WERI-Rb-1 (cell line): ENCODE data around the gene CASQ2.

ENCODE experiments used
- DNase-seq: peaks from one replicate; pipeline ENCODE4 v3.0.0-alpha.2; 2020
- H3K27ac ChIP-seq: fragments of 250-450 bp; sonication (Bioruptor Pico); 2 replicates; pipeline ENCODE4 v1.5.1; 2020; ENCODE audit warnings: mild to moderate bottlenecking, moderate library complexity
- H3K27me3 ChIP-seq: fragments of 250-450 bp; sonication (Bioruptor Pico); 2 replicates; pipeline ENCODE4 v1.5.1; 2021; ENCODE audit warnings: mild to moderate bottlenecking, low read depth, moderate library complexity; ENCODE audit not compliant: insufficient read depth, severe bottlenecking
- H3K36me3 ChIP-seq: fragments of 250-450 bp; sonication (Bioruptor Pico); 2 replicates; pipeline ENCODE4 v1.5.1; 2020; ENCODE audit warnings: mild to moderate bottlenecking, moderate library complexity
- H3K4me3 ChIP-seq: 2 replicates; pipeline ENCODE4 v1.5.1; 2011; ENCODE audit warnings: low read depth, mild to moderate bottlenecking, control low read depth, low read length
- H3K9me3 ChIP-seq: fragments of 250-450 bp; sonication (Bioruptor Pico); 2 replicates; pipeline ENCODE4 v1.5.1; 2021; ENCODE audit warnings: mild to moderate bottlenecking, moderate library complexity; ENCODE audit not compliant: severe bottlenecking
- TF ChIP-seq, protein P1 (sequence below): IDR thresholded peaks from 2 replicates; pipeline ENCODE4 v1.5.1; 2011; ENCODE audit warnings: low read depth, mild to moderate bottlenecking, control low read depth, inconsistent platforms, low read length

Gene CASQ2

DNA sequence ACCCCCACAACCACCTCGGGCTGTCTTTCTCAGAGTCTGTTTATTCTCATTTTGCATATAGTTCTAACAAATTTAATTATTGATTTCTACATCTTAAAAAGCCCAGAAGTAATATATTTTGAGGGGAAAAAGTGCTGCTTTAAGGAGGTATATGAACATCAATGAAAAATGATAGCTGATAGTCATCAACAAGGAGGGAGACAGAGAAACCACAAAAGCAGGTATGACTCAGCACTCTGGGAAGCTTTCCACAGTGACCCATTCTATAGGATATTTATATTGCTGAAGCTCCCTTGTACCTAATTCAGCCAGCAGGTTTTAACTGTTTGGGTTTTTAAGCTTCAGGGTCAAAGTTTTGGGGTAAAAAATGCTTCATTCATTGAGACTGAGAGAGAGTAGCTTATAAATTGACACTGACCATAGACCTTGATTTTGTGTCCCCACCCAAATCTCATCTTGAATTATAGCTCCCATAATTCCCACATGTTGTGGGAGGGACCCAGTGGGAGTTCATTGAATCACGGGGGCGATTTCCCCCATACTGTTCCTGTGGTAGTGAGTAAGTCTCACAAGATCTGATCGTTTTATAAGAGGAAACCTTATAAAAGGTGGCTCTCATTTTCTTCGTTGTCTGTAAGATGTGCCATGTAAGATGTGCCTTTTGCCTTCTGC lies 99.4 kb downstream of the CASQ2 start:
- Histone ChIP-seq H3K36me3 (no peaks in the 10 kb centered on the region), H3K27me3 (no peaks in the 10 kb centered on the region), H3K4me3 (no peak overlapping the region), H3K27ac (no peak overlapping the region), H3K9me3 (no peaks in the 10 kb centered on the region)
- DNase-seq, result no peak
- TF ChIP-seq, protein P1, sequence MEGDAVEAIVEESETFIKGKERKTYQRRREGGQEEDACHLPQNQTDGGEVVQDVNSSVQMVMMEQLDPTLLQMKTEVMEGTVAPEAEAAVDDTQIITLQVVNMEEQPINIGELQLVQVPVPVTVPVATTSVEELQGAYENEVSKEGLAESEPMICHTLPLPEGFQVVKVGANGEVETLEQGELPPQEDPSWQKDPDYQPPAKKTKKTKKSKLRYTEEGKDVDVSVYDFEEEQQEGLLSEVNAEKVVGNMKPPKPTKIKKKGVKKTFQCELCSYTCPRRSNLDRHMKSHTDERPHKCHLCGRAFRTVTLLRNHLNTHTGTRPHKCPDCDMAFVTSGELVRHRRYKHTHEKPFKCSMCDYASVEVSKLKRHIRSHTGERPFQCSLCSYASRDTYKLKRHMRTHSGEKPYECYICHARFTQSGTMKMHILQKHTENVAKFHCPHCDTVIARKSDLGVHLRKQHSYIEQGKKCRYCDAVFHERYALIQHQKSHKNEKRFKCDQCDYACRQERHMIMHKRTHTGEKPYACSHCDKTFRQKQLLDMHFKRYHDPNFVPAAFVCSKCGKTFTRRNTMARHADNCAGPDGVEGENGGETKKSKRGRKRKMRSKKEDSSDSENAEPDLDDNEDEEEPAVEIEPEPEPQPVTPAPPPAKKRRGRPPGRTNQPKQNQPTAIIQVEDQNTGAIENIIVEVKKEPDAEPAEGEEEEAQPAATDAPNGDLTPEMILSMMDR, result no peak

DNA sequence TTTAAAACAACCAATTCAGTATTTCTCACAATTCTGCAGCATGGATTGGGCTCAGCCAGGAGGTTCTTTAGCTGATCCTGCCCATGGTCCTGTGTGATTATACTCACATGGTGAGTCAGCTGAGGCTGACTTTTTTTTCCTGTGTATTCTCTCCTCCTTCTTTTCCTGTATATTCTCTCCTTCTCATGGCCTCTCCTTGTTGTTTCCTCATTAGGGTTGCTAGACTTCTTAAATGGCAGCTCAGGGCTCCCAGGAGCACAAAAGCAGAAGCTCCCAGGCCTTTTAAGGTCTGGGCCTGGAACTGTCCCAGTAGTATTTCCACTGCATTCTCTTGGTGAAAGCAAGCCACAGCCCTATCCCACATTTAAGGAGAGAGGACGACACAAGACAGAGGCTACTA lies 99.9 kb downstream of the CASQ2 start:
- no peak for DNase-seq
- no peak overlapping the region for H3K4me3 ChIP-seq
- TF ChIP-seq, protein P1, result no peak
- H3K36me3 ChIP-seq, result no peaks in the 10 kb centered on the region
- no peak overlapping the region for H3K27ac ChIP-seq
- H3K27me3 ChIP-seq, result no peaks in the 10 kb centered on the region
- no peaks in the 10 kb centered on the region for H3K9me3 ChIP-seq

DNA sequence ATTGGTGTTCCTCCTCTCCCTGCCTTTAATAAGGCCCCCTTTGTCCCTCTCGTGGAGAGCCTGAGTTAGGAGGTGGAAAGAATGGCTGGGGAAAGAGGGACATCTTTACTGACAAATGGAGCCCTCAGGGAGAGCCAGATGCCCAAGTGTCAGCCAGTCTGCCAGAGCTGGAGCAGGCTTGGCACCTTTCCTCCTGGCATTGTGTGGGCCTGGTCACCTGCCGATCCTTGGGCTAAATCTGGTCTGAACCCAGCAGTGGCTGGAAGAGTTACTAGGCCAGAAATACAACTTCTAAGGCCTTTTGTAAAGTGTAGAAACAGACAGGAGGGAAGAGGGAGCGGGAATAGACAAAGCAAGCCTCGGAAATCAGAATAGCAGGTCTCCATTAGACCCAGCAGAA lies 101.8 kb downstream of the CASQ2 start:
- H3K36me3 ChIP-seq, result no peaks in the 10 kb centered on the region
- H3K27ac ChIP-seq, result no peak overlapping the region

DNA sequence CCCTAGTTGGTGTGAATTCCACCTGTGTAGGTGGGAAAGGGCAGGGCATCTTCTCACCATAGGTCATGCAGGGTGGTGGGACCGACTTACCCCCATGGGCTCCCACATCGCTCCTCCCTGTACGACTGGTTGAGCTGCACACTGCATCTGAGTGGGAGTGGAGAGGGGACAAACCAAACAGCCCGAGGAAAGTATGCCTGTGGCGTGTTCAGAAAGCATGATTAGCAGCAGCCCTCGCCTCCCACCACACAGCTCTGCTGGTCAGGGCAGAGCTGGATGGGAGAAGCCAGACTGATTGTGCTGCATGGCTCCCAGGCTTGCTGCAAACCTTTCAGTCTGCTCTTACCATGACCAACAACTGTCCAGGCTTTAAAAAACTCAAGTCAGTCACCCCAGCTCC lies 102.3 kb downstream of the CASQ2 start:
- Histone ChIP-seq H3K4me3 (no peak overlapping the region), H3K9me3 (no peaks in the 10 kb centered on the region), H3K27me3 (no peaks in the 10 kb centered on the region), H3K27ac (no peak overlapping the region), H3K36me3 (no peaks in the 10 kb centered on the region)
- TF ChIP-seq, protein P1, result no peak
- DNase-seq, result no peak

More for the DNA sequence above, 101.8 kb downstream of the CASQ2 start:
- no peaks in the 10 kb centered on the region for H3K27me3 ChIP-seq
- TF ChIP-seq, protein P1, result no peak
- H3K4me3 ChIP-seq, result no peak overlapping the region
- no peak for DNase-seq
- H3K9me3 ChIP-seq, result no peaks in the 10 kb centered on the region

DNA sequence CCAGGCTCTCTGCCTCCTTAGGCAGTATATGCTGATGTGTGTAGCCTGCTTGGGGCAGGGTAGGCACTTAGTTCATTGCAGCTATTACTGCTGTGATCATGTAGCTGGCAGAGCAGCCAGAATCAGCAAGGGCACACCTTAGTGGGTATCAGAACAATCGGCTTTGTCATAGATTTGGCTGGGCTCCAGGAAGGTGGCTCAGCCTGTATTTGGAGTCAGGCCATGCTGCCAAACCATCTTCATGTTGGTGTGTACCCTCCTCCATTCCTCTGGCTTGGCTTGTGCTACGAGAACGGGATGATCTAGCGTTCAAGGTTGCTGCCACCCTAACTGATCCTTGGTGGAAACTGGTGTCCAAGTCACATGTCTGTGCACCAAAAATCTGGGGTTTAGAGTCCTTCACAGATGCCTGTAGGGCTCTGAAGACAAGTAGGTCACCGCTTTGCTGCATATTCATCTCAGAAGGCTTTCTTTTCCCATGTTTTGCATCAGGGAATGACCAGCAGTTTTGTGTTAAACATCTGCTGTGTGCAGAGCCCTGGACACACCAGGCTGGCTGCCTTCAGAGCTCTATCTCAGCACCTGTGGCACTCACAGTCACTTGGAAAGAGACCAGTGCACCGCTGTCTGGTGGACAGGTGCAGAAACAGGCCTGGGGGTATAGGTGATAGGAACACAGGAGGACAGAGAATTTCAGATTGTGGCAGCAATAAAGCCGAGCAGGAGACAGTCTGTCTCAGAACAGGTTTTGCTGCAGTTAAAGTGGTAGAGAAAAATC lies 103.0 kb downstream of the CASQ2 start:
- Histone ChIP-seq H3K9me3 (no peaks in the 10 kb centered on the region), H3K27me3 (no peaks in the 10 kb centered on the region), H3K4me3 (no peak overlapping the region), H3K36me3 (no peaks in the 10 kb centered on the region), H3K27ac (no peak overlapping the region)
- TF ChIP-seq, protein P1, result no peak
- no peak for DNase-seq

DNA sequence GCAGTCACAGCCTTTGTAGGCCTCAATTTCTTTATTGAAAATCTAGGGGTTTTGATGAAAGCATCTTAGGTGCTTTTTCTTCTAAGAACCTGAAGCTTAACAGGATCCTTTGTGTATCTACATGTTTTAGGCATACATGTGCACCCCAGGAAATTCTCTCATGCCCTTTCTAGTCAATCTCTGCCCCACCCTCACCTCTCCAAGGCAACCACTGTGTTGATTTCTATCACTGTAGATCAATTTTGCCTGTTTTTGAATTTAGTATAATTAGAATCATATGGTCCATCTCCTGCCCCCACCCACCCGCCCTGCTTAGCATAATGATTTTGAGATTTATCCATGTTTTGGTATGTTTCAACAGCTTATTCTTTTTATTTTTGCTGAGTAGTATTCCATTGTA lies 107.4 kb downstream of the CASQ2 start:
- H3K36me3 ChIP-seq, result no peaks in the 10 kb centered on the region
- no peak overlapping the region for H3K27ac ChIP-seq
- H3K27me3 ChIP-seq, result no peaks in the 10 kb centered on the region
- TF ChIP-seq, protein P1, result no peak
- no peaks in the 10 kb centered on the region for H3K9me3 ChIP-seq
- no peak overlapping the region for H3K4me3 ChIP-seq
- no peak for DNase-seq
